ENCODE measurements around the gene SCRT2. TPM values are rescaled to one million over a fixed set of nuclear protein-coding genes. Genes with fewer than 3 reads are reported as not detected.

SCRT2 gene
- total RNA-seq, 1 donor from 2014 or later = not detected

- intact Hi-C loops (cut with DNase I) = no loop called here
- ATAC-seq (no peak), DNase-seq (ENCODE audit: low spot score) (no peak)
Measured at GRCh38 chr20:617934-618690, 57.5 kb downstream of the SCRT2 start.

DNA sequence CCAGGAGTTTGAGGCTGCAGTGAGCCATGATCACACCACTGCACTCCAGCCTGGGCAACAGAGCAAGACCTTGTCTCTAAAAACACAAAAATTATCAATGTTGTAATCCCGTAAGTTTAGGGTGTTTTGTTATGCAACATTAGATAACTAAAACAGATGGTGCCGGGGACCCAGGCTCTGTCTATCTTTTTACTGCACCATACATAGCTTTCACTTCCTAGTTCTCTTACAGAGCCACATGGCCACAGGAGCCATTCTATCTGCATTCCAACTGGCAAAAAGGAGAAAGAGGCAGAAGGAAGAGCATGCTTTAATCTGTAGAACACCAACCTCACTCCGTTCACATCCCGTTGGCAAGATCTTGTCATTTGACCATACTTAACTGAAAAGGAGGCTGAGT, 60.1 kb downstream of the SCRT2 start:
- intact Hi-C loops (cut with DNase I) = no loop called here
- ATAC-seq (no peak), DNase-seq (ENCODE audit: low spot score) (no peak)

- ATAC-seq = no peak
- intact Hi-C loops (cut with DNase I) = no loop called here
- no peak for DNase-seq (ENCODE audit: low spot score)
Measured at GRCh38 chr20:611843-612185, 63.8 kb downstream of the SCRT2 start.

Other genes with a start within 250 kb of the SCRT2 start
- 32.5 TPM for gene TBC1D20, start 213.3 kb downstream of the SCRT2 start, total RNA-seq
- 91.4 TPM for gene CSNK2A1, start 132.0 kb downstream of the SCRT2 start, total RNA-seq
- gene TCF15, start 65.5 kb downstream of the SCRT2 start, total RNA-seq = 2.1 TPM
- 15.4 TPM for gene SRXN1, start 22.6 kb downstream of the SCRT2 start, total RNA-seq
- gene SLC52A3, start 92.7 kb upstream of the SCRT2 start, total RNA-seq = 1.4 TPM
- gene FAM110A, start 157.9 kb upstream of the SCRT2 start, total RNA-seq = 4.2 TPM
- 0.27 TPM for gene ANGPT4, start 240.5 kb upstream of the SCRT2 start, total RNA-seq